ENCODE measurements around the gene F7.

F7 gene

DNA sequence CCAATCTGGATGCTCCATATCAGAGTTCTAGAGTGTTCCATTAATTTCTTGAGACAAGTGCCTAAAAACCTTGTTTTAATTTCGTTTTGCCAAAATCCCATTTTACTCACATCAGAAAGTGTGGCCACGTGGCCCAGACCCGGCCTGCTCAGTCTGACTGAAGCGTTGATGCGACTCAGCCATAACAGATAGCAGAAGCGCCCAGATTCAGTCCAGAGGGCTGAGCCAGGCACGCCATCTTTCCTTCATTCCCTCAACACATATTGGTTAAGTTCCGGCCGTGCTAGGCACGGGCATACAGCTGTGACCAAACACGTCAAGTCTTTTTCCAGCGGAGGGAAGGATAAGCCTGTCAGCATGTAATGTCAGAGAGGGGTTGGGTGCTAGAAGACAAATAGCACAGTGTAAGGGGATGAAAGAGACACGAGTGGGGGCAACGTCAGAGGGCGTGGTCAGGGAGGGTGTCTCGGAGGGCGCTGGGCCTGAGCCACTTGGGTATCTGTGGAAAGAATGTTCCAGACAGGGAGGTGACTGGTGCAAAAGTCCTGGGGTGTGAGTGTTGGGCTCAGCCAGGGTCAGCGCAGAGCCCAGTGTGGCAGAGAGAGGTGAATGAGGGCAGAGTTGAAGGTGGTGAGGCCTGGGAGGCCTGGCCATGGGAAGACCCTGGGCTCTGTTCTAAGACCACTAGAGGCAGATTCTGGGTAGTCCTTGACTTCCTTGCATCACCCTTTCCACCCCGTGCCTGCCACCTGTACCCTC lies 20.1 kb downstream of the F7 start:
- TF ChIP-seq POLR2AphosphoS5 (IDR thresholded peaks at IDR 0.05; ENCODE audit: borderline replicate concordance, low read depth, low read length) = no peak
- TF ChIP-seq FOXP2 (optimal IDR thresholded peaks at IDR 0.05; ENCODE audit: control extremely low read depth, extremely low read length, insufficient read depth) = no peak
- TF ChIP-seq EZH2 (IDR thresholded peaks at IDR 0.05) = no peak
- Histone ChIP-seq H3K4me3 (no peak overlapping the region), H3K36me3 (ENCODE audit: insufficient read depth, low read length) (no peaks in the 10 kb centered on the region), H3K27ac (no peak overlapping the region), H3K9ac (ENCODE audit: insufficient read length) (no peak overlapping the region), H3K9me3 (ENCODE audit: low read depth, low read length) (no peaks in the 10 kb centered on the region)
- DNase-seq (ENCODE audit: low read depth, low spot score) = no peak

DNA sequence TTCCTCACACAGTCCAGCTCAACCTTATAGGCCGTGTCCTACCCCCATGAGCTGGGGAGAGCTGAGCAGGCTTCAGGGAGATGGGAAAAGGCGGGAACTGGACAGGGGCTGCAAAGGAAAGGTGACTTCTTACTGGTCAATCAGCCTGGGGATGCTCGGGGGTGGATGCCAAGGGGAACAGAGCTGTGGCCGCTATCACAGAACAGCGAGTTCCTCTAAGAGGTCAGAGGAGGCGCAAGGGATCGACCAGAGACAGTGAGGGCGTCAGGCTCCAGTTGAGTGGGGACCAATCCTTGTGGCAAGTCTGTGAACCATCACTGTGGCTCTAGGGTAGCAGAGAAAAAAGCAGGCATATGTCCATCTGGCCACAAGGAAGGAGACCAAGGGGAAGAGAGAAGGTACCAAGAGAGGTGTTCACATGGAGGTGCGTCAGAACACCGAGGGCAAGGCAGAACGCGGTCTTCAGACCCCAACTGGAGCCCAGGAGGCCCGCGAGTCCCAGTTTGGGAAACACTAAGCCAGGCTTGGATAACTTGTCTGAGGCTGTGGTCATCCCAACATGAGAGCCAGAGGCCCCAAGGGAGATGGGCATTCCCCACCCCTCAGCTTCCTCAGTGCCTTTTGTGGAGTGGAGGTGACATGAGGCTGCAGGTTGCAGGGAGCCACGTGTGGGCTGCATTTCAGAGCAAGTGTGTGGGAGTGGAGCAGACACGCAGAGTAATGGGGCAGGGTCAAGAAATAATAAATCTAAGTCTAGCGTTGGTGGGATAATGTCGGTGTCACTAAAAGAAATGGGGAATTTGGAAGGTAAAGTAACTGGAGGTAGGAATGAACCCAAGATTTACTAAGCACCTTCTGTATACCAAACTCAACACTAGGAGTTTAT lies 20.9 kb downstream of the F7 start:
- H3K9ac ChIP-seq (ENCODE audit: insufficient read length) = no peak overlapping the region
- TF ChIP-seq EZH2 (IDR thresholded peaks at IDR 0.05) (no peak), POLR2AphosphoS5 (IDR thresholded peaks at IDR 0.05; ENCODE audit: borderline replicate concordance, low read depth, low read length) (no peak), FOXP2 (optimal IDR thresholded peaks at IDR 0.05; ENCODE audit: control extremely low read depth, extremely low read length, insufficient read depth) (no peak)
- no peak overlapping the region for H3K27ac ChIP-seq
- DNase-seq (ENCODE audit: low read depth, low spot score) = no peak
- no peaks in the 10 kb centered on the region for H3K9me3 ChIP-seq (ENCODE audit: low read depth, low read length)
- H3K4me3 ChIP-seq = no peak overlapping the region
- no peaks in the 10 kb centered on the region for H3K36me3 ChIP-seq (ENCODE audit: insufficient read depth, low read length)

DNA sequence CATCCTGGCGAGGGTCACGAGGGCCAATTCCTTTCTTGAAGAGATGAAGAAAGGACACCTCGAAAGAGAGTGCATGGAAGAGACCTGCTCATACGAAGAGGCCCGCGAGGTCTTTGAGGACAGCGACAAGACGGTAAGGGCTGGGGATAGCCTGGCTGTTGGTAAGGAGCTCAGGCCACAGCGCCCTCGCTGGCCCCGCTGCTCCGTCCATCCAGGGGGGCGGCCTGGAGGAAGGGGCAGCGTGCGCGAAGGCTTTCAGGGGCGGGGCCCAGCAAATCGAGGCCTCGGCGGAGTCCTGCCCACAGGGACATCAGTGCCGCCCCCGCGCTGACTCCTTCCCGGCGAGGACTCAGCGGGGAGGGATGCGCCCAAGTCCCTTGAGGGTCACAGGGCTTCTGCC lies 23.9 kb downstream of the F7 start:
- no peak overlapping the region for H3K27ac ChIP-seq
- TF ChIP-seq POLR2AphosphoS5 (IDR thresholded peaks at IDR 0.05; ENCODE audit: borderline replicate concordance, low read depth, low read length) (no peak), FOXP2 (optimal IDR thresholded peaks at IDR 0.05; ENCODE audit: control extremely low read depth, extremely low read length, insufficient read depth) (no peak), EZH2 (IDR thresholded peaks at IDR 0.05) (no peak)
- no peak overlapping the region for H3K4me3 ChIP-seq
- H3K9me3 ChIP-seq (ENCODE audit: low read depth, low read length) = no peaks in the 10 kb centered on the region
- DNase-seq (ENCODE audit: low read depth, low spot score) = no peak
- no peaks in the 10 kb centered on the region for H3K36me3 ChIP-seq (ENCODE audit: insufficient read depth, low read length)
- no peak overlapping the region for H3K9ac ChIP-seq (ENCODE audit: insufficient read length)

DNA sequence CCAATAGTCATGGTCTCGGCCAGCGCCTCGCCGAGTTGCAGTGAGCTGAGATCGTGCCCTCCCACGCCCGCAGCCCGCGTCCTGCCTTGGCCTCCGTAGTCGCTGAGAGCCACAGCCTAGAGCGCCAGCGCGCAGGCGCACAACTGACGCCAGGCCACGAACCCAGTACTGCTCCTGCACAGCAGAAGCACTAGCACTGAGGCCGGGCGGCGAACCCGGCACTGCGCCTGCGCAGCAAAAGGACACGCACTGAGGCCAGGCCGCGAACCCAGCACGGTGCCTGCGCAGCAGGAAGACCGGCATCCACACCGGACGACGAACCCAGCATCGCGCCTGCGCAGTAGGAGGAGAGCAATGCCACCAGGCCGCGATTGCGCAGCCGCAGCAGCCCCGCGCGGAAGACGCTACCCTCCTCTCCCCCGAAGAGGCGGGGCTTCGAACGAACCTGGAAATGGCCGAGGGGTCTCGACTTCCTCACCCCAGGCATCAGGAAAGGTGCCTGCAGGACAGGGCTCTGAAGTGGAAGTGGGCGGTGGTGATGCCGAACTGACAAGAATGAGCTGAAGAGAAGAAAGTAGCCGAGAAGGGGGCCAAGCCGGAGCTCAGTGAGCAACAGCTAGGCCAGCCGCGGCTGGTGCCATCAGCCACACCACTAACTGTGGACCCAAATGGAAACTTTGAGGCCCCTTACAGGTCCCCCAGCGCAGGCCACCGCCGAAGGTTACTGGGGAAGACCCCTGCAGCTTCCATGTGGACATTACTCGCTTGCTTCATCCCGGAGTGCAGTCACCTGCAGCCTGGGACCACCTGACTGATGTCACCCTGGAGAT lies 24.5 kb downstream of the F7 start:
- no peak for DNase-seq (ENCODE audit: low read depth, low spot score)

DNA sequence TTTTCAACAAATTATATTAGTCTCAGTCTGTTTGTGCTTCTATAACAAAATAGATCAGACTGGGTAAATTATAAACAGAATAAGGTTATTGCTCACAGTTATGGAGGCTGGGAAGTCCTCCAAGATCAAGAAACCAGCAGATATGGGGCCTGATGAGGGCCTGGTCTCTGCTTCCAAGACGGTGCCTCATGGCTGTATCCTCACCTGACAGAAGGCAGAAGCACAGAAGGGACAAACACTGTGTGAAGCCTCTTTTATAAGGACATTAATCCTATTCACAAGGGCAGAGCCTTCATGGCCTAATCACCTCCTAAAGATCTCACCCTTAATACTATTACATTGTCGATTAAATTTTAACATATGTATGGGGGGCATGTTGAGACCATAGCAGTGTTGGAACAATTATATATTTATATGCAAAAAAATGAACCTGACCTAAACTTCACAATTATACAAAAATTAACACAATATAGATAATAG lies 29.7 kb downstream of the F7 start:
- H3K27ac ChIP-seq = no peak overlapping the region

More for the DNA sequence above, 24.5 kb downstream of the F7 start:
- TF ChIP-seq FOXP2 (optimal IDR thresholded peaks at IDR 0.05; ENCODE audit: control extremely low read depth, extremely low read length, insufficient read depth) (no peak), EZH2 (IDR thresholded peaks at IDR 0.05) (no peak), POLR2AphosphoS5 (IDR thresholded peaks at IDR 0.05; ENCODE audit: borderline replicate concordance, low read depth, low read length) (no peak)
- no peak overlapping the region for H3K4me3 ChIP-seq
- H3K27ac ChIP-seq = no peak overlapping the region
- H3K9me3 ChIP-seq (ENCODE audit: low read depth, low read length) = no peaks in the 10 kb centered on the region
- no peak overlapping the region for H3K9ac ChIP-seq (ENCODE audit: insufficient read length)
- no peaks in the 10 kb centered on the region for H3K36me3 ChIP-seq (ENCODE audit: insufficient read depth, low read length)

DNA sequence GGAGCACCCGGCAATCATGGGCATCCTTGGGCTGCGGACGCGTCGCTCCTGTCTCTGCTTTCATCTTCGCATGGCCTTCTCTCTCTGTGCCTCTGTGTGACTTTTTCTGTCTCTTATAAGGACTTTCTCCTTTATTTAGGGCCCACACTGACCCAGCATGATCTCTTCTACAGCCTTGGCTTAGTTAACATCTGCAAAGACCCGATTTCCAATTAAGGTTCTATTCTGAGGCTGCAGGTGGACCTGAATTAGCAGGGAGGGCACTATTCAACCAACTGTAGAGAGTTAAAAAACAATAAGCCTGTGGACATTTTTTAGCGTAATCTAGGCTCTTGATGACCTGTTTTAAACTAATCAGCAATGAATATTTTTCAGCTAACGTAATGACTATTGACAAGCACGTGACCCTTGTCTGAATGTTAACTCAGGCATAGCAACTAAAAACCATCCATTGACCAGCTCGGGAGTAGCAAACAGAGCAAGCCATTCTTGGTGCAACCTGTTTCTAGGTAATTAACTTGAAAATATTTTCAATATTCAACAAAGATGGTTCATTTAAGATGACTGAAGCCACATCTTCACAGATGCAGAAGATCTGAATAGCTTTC lies 32.2 kb downstream of the F7 start:
- DNase-seq (ENCODE audit: low read depth, low spot score) = no peak
- H3K27ac ChIP-seq = no peak overlapping the region
- TF ChIP-seq FOXP2 (optimal IDR thresholded peaks at IDR 0.05; ENCODE audit: control extremely low read depth, extremely low read length, insufficient read depth) = no peak
- TF ChIP-seq EZH2 (IDR thresholded peaks at IDR 0.05) = no peak
- no peak for TF ChIP-seq POLR2AphosphoS5 (IDR thresholded peaks at IDR 0.05; ENCODE audit: borderline replicate concordance, low read depth, low read length)
- H3K36me3 ChIP-seq (ENCODE audit: insufficient read depth, low read length) = no peaks in the 10 kb centered on the region
- no peak overlapping the region for H3K4me3 ChIP-seq
- H3K9me3 ChIP-seq (ENCODE audit: low read depth, low read length) = no peaks in the 10 kb centered on the region
- no peak overlapping the region for H3K9ac ChIP-seq (ENCODE audit: insufficient read length)

More for the DNA sequence above, 29.7 kb downstream of the F7 start:
- Histone ChIP-seq H3K9ac (ENCODE audit: insufficient read length) (no peak overlapping the region), H3K4me3 (no peak overlapping the region), H3K36me3 (ENCODE audit: insufficient read depth, low read length) (no peaks in the 10 kb centered on the region), H3K9me3 (ENCODE audit: low read depth, low read length) (no peaks in the 10 kb centered on the region)
- DNase-seq (ENCODE audit: low read depth, low spot score) = no peak
- TF ChIP-seq EZH2 (IDR thresholded peaks at IDR 0.05) (no peak), FOXP2 (optimal IDR thresholded peaks at IDR 0.05; ENCODE audit: control extremely low read depth, extremely low read length, insufficient read depth) (no peak), POLR2AphosphoS5 (IDR thresholded peaks at IDR 0.05; ENCODE audit: borderline replicate concordance, low read depth, low read length) (no peak)

DNA sequence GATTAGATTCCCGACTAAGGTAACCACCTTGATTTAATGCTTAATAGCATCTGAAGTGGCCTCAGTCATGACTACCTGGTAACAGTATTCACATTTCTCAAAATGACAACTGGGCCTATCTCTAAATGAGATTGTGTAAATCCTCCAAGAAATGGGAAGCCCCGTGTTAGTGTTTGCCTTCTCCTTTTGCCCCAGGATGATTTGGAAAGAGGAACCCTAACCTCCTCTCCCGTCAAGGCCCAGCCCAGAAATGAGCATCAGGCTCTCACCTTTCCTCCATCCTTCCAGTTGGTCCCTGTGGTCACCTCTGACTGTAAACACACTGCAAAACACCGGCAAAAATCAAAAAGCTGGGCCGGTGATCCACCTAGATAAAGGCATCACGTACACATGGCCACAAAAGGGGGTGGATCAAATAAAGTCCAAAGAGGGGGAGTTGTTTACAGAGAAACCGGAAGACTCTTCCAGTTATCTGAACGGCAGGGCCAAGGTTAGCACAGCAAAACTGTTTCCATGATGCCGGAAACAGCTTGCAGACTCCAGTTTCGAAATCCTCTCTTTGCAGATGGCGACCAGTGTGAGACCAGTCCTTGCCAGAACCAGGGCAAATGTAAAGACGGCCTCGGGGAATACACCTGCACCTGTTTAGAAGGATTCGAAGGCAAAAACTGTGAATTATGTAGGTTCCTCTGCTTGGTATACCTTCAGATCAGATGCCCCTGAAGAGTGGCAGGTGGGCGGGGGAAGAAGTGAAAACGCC lies 33.4 kb downstream of the F7 start:
- no peak overlapping the region for H3K4me3 ChIP-seq
- no peak for TF ChIP-seq POLR2AphosphoS5 (IDR thresholded peaks at IDR 0.05; ENCODE audit: borderline replicate concordance, low read depth, low read length)
- TF ChIP-seq FOXP2 (optimal IDR thresholded peaks at IDR 0.05; ENCODE audit: control extremely low read depth, extremely low read length, insufficient read depth) = no peak
- TF ChIP-seq EZH2 (IDR thresholded peaks at IDR 0.05) = no peak
- no peaks in the 10 kb centered on the region for H3K9me3 ChIP-seq (ENCODE audit: low read depth, low read length)
- H3K9ac ChIP-seq (ENCODE audit: insufficient read length) = no peak overlapping the region
- no peaks in the 10 kb centered on the region for H3K36me3 ChIP-seq (ENCODE audit: insufficient read depth, low read length)
- H3K27ac ChIP-seq = no peak overlapping the region
- no peak for DNase-seq (ENCODE audit: low read depth, low spot score)
